IMR-90 (cell line): Measurements from ENCODE around the gene FANCE. TPM values are rescaled to one million over a fixed set of nuclear protein-coding genes. Genes with fewer than 3 reads are reported as not detected.

ENCODE experiments used
- ATAC-seq: fragments of 200-7000 bp; cut with Tn5 transposase; 2 replicates; pipeline ENCODE4 v1.9.1; 2020; ENCODE audit warnings: low read depth, mild to moderate bottlenecking, moderate library complexity
- BruUV-seq: library from RNA; stranded (reverse); fragments of 400-500 nt; replicated peaks from 2 replicates; lab custom pipeline; 2021; lab: Mats Ljungman, UMichigan
- CTCF ChIA-PET: fragments of 300-600 bp; formaldehyde crosslinking; extraction: SDS; loops from one replicate; lab custom pipeline; 2021; ENCODE audit warnings: antibody characterized with exemption; lab: Yijun Ruan, JAX
- POLR2A ChIA-PET: fragments of 300-600 bp; sonication (Branson Sonifier 250); formaldehyde crosslinking; loops from one replicate; lab custom pipeline; 2022; ENCODE audit warnings: antibody characterized with exemption; ENCODE audit not compliant: unreplicated experiment; lab: Charles Lee
- DNase-seq: peaks from one replicate; pipeline ENCODE4 v3.0.0; 2013
- H2AFZ ChIP-seq: replicated peaks from 2 replicates; pipeline ENCODE3; 2013; ENCODE audit warnings: low read length, mild to moderate bottlenecking; ENCODE audit not compliant: poor library complexity
- H2AK5ac ChIP-seq: 2 replicates; pipeline ENCODE4 v1.6.1; 2013; ENCODE audit warnings: low read depth, low read length, inconsistent platforms
- H2AK9ac ChIP-seq: replicated peaks from 2 replicates; pipeline ENCODE3; 2013; ENCODE audit warnings: mild to moderate bottlenecking, low read depth, low read length, moderate library complexity; ENCODE audit not compliant: poor library complexity
- H2BK120ac ChIP-seq: 2 replicates; pipeline ENCODE4 v1.6.1; 2013; ENCODE audit warnings: low read depth, low read length, inconsistent platforms
- H2BK15ac ChIP-seq: 3 replicates; pipeline ENCODE4 v1.6.1; 2013; ENCODE audit warnings: low read depth, low read length, inconsistent platforms
- H2BK20ac ChIP-seq: 2 replicates; pipeline ENCODE4 v1.6.1; 2013; ENCODE audit warnings: low read depth, mild to moderate bottlenecking, inconsistent platforms, low read length, moderate library complexity
- H2BK5ac ChIP-seq: 2 replicates; pipeline ENCODE4 v1.6.1; 2013; ENCODE audit warnings: mild to moderate bottlenecking, low read depth, low read length, inconsistent platforms; ENCODE audit not compliant: poor library complexity, severe bottlenecking
- H3K14ac ChIP-seq: replicated peaks from 2 replicates; pipeline ENCODE4 v1.6.1; 2013; ENCODE audit warnings: low read depth, low read length, inconsistent platforms
- H3K18ac ChIP-seq: 2 replicates; pipeline ENCODE4 v1.6.1; 2013; ENCODE audit warnings: low read depth, low read length, control low read depth
- H3K23ac ChIP-seq: 2 replicates; pipeline ENCODE4 v1.6.1; 2013; ENCODE audit warnings: low read depth, low read length, inconsistent platforms
- H3K27ac ChIP-seq: 2 replicates; pipeline ENCODE4 v1.5.1; 2013; ENCODE audit warnings: mild to moderate bottlenecking, control low read depth, low read length; ENCODE audit not compliant: insufficient read depth
- H3K27me3 ChIP-seq: 2 replicates; pipeline ENCODE4 v1.6.1; 2013; ENCODE audit warnings: low read length; ENCODE audit not compliant: control insufficient read depth, insufficient read depth
- H3K36me3 ChIP-seq: 2 replicates; pipeline ENCODE4 v1.6.1; 2013; ENCODE audit warnings: low read length, mixed read lengths; ENCODE audit not compliant: control insufficient read depth, insufficient read depth
- H3K4ac ChIP-seq: 2 replicates; pipeline ENCODE4 v1.6.1; 2013; ENCODE audit warnings: low read depth, low read length, inconsistent platforms
- H3K4me1 ChIP-seq: 2 replicates; pipeline ENCODE4 v1.6.1; 2013; ENCODE audit warnings: low read length, mixed read lengths; ENCODE audit not compliant: control insufficient read depth, insufficient read depth
- H3K4me2 ChIP-seq: 2 replicates; pipeline ENCODE4 v1.6.1; 2013; ENCODE audit warnings: low read depth, mild to moderate bottlenecking, control low read depth, low read length, moderate library complexity
- H3K4me3 ChIP-seq: 2 replicates; pipeline ENCODE4 v1.5.1; 2013; ENCODE audit warnings: low read depth, mild to moderate bottlenecking, control low read depth, low read length, moderate library complexity; ENCODE audit not compliant: insufficient read depth
- H3K56ac ChIP-seq: 2 replicates; pipeline ENCODE4 v1.6.1; 2013; ENCODE audit warnings: low read length, inconsistent platforms; ENCODE audit not compliant: insufficient read depth; ENCODE audit errors: extremely low read depth
- H3K79me1 ChIP-seq, 2 experiments: 2 replicates each; pipeline ENCODE4 v1.6.1; 2013; ENCODE audit warnings: low read length in 2 of 2, inconsistent platforms in 1 of 2, low read depth in 1 of 2
- H3K9ac ChIP-seq: 2 replicates; pipeline ENCODE4 v1.6.1; 2013; ENCODE audit warnings: low read depth, low read length, control low read depth
- H3K9me1 ChIP-seq: 2 replicates; pipeline ENCODE4 v1.6.1; 2013; ENCODE audit warnings: low read length, inconsistent platforms; ENCODE audit not compliant: insufficient read depth
- H3K9me3 ChIP-seq: 2 replicates; pipeline ENCODE4 v1.6.1; 2013; ENCODE audit warnings: low read length; ENCODE audit not compliant: control insufficient read depth, insufficient read depth
- H4K20me1 ChIP-seq: 2 replicates; pipeline ENCODE4 v1.6.1; 2013; ENCODE audit warnings: low read length, inconsistent platforms; ENCODE audit not compliant: insufficient read depth
- H4K5ac ChIP-seq: 2 replicates; pipeline ENCODE4 v1.6.1; 2013; ENCODE audit warnings: mild to moderate bottlenecking, low read depth, low read length, control low read depth
- H4K8ac ChIP-seq, 2 experiments: 2 replicates each; pipeline ENCODE4 v1.6.1; 2013; ENCODE audit warnings: low read depth in 2 of 2, low read length in 2 of 2, control low read depth in 1 of 2, inconsistent platforms in 1 of 2
- H4K91ac ChIP-seq: 2 replicates; pipeline ENCODE4 v1.6.1; 2013; ENCODE audit warnings: low read depth, low read length, inconsistent platforms; ENCODE audit not compliant: insufficient read depth
- BHLHE40 ChIP-seq: fragments of 150-350 bp; IDR thresholded peaks from 2 replicates; pipeline ENCODE4 v1.6.1; 2016; ENCODE audit warnings: mild to moderate bottlenecking, low read depth, low read length
- CEBPB ChIP-seq: IDR thresholded peaks from 2 replicates; pipeline ENCODE4 v1.6.1; 2012; ENCODE audit warnings: low read depth, low read length, improper control_type of control experiment
- CHD1 ChIP-seq: IDR thresholded peaks from 2 replicates; pipeline ENCODE4 v1.6.1; 2012; ENCODE audit warnings: low read depth, low read length, improper control_type of control experiment
- CTCF ChIP-seq: conservative IDR thresholded peaks from 2 replicates; pipeline ENCODE4 v1.5.1; 2012; ENCODE audit warnings: mild to moderate bottlenecking, low read depth, low read length, improper control_type of control experiment
- ELK1 ChIP-seq: fragments of 150-350 bp; IDR thresholded peaks from 2 replicates; pipeline ENCODE4 v1.6.1; 2016; ENCODE audit warnings: low read depth, mild to moderate bottlenecking, low read length, moderate library complexity, borderline replicate concordance
- FOS ChIP-seq: fragments of 150-350 bp; IDR thresholded peaks from 2 replicates; pipeline ENCODE4 v1.6.1; 2016; ENCODE audit warnings: low read depth, low read length
- MAFK ChIP-seq: IDR thresholded peaks from 2 replicates; pipeline ENCODE4 v1.6.1; 2012; ENCODE audit warnings: low read depth, low read length, improper control_type of control experiment
- MAZ ChIP-seq: IDR thresholded peaks from 2 replicates; pipeline ENCODE4 v1.6.1; 2012; ENCODE audit warnings: low read depth, mild to moderate bottlenecking, low read length, improper control_type of control experiment, moderate library complexity, borderline replicate concordance
- MXI1 ChIP-seq: IDR thresholded peaks from 2 replicates; pipeline ENCODE4 v1.6.1; 2012; ENCODE audit warnings: low read depth, mild to moderate bottlenecking, low read length, moderate library complexity, borderline replicate concordance
- NFE2L2 ChIP-seq: fragments of 150-350 bp; IDR thresholded peaks from 2 replicates; pipeline ENCODE4 v1.6.1; 2016; ENCODE audit warnings: low read depth, mild to moderate bottlenecking, low read length
- POLR2A ChIP-seq: IDR thresholded peaks from 2 replicates; pipeline ENCODE4 v1.6.1; 2012; ENCODE audit warnings: mild to moderate bottlenecking, low read depth, low read length
- RAD21 ChIP-seq: IDR thresholded peaks from 2 replicates; pipeline ENCODE4 v1.6.1; 2012; ENCODE audit warnings: low read length, improper control_type of control experiment
- RCOR1 ChIP-seq: IDR thresholded peaks from 2 replicates; pipeline ENCODE4 v1.6.1; 2012; ENCODE audit warnings: mild to moderate bottlenecking, low read length, improper control_type of control experiment; ENCODE audit not compliant: insufficient replicate concordance
- RFX5 ChIP-seq: IDR thresholded peaks from 2 replicates; pipeline ENCODE4 v1.8.0; 2012; ENCODE audit warnings: low read depth, mild to moderate bottlenecking, low read length, moderate library complexity
- SMC3 ChIP-seq: fragments of 150-350 bp; IDR thresholded peaks from 2 replicates; pipeline ENCODE4 v1.6.1; 2016; ENCODE audit warnings: low read depth, mild to moderate bottlenecking, antibody characterized with exemption, low read length, moderate library complexity
- USF2 ChIP-seq: fragments of 150-350 bp; IDR thresholded peaks from 2 replicates; pipeline ENCODE4 v1.6.1; 2017; ENCODE audit warnings: mild to moderate bottlenecking, antibody characterized with exemption, low read length, low read depth
- WGBS, 2 experiments: methylation state at CpG; one replicate each; pipeline versions ENCODE4 v1.1.5 to v1.1.7; 2013; ENCODE audit warnings: missing lambda C conversion rate in 2 of 2; ENCODE audit not compliant: insufficient read length in 1 of 2; ENCODE audit errors: extremely low coverage in 2 of 2; 5-methylcytosine and 5-hydroxymethylcytosine counted together
- dilution Hi-C: fragments of 300-500 bp; cut with HindIII; formaldehyde crosslinking; loops from one replicate; pipeline ENCODE4 v1.14.3; 2018; ENCODE audit warnings: low sequenced_read_pairs; ENCODE audit not compliant: unreplicated experiment
- in situ Hi-C: fragments of 300-500 bp; cut with MboI; formaldehyde crosslinking; loops from 3 replicates; pipeline ENCODE4 v1.14.3; 2019; ENCODE audit warnings: low sequenced_read_pairs, inconsistent platforms, mixed read lengths
- intact Hi-C: fragments of 100-400 bp; cut with micrococcal nuclease; formaldehyde crosslinking; loops from 2 replicates; pipeline ENCODE4 v1.10.0; 2022
- polyA plus RNA-seq, 3 experiments: library from polyadenylated mRNA; depleted of rRNA; stranded (reverse); fragments of >200 nt; gene quantifications; 2 replicates each; pipeline ENCODE4 v1.2.3, GENCODE V29; 2012; ENCODE audit warnings: low replicate concordance in 1 of 3
- total RNA-seq: library from RNA; depleted of rRNA; stranded (reverse); fragments of >200 nt; gene quantifications from 2 replicates; pipeline ENCODE4 v1.2.3, GENCODE V29; 2012

FANCE gene
- total and polyA plus RNA-seq, 2 of the 4 experiments (the other 2 are of a cell fraction), result 7.1 to 9.1 TPM

DNA sequence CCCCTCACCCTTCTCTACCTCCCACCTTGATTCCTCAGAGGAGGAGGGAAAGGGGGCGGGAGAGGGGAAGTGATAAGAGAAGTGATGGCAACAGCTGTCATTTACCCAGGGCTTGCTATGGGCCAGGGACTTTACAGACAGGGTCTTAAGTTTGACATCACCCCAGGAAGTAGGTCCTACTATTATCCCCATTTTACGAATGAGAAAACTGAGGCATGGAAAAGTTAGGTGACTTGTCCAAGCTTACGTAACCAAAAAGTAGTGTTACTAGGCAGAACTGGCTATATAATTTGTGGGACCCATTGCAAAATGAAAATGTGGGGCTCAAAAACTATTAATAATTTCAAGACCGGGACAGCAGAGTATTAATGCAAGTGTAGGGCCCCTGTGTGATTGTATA lies 10.5 kb upstream of the FANCE start:
- peak overlapping the region; percentile 55 for H3K4ac ChIP-seq
- H4K5ac ChIP-seq, result no peak overlapping the region
- no peaks in the 10 kb centered on the region for H3K27me3 ChIP-seq
- H3K4me1 ChIP-seq, result no peaks in the 10 kb centered on the region
- ChIA-PET POLR2A (no interaction called here), CTCF (no interaction called here)
- no peak overlapping the region for H3K18ac ChIP-seq
- H3K9me3 ChIP-seq, result no peaks in the 10 kb centered on the region
- no peak for DNase-seq
- peak overlapping the region; percentile 55 for H4K91ac ChIP-seq
- in situ Hi-C loops, result no loop called here
- BruUV-seq, result no TSS peak
- H3K4me3 ChIP-seq, result no peak overlapping the region
- H3K23ac ChIP-seq, result no peak overlapping the region
- peak overlapping the region; percentile 53 for H2AK5ac ChIP-seq
- H2BK120ac ChIP-seq, result no peak overlapping the region
- no peak overlapping the region for H4K8ac ChIP-seq
- ATAC-seq, result no peak
- H2BK20ac ChIP-seq, result no peak overlapping the region; the same call in 1 of the 2 replicates
- H2BK15ac ChIP-seq, result peak overlapping the region; percentile 48; the same call in 1 of the 3 replicates
- no peaks in the 10 kb centered on the region for H4K20me1 ChIP-seq
- H3K56ac ChIP-seq, result no peak overlapping the region
- H3K9me1 ChIP-seq, result no peaks in the 10 kb centered on the region; the same call in 1 of the 2 replicates
- H2AFZ ChIP-seq, result no peak overlapping the region
- no peak overlapping the region for H2BK5ac ChIP-seq
- H3K9ac ChIP-seq, result no peak overlapping the region
- H2AK9ac ChIP-seq, result no peak overlapping the region
- dilution Hi-C loops, result no loop called here
- no peak for TF ChIP-seq MXI1
- no peak for TF ChIP-seq USF2
- no peak for TF ChIP-seq CEBPB
- TF ChIP-seq ELK1, result no peak
- no peak for TF ChIP-seq MAFK
- TF ChIP-seq NFE2L2, result no peak
- TF ChIP-seq RAD21, result no peak
- no peak for TF ChIP-seq BHLHE40
- no peak for TF ChIP-seq MAZ
- TF ChIP-seq RCOR1, result no peak
- no peak for TF ChIP-seq RFX5
- TF ChIP-seq FOS, result no peak
- TF ChIP-seq SMC3, result no peak
- no peak for TF ChIP-seq CHD1
- no peak for TF ChIP-seq POLR2A
- no peak for TF ChIP-seq CTCF
- H3K14ac ChIP-seq, result no peak overlapping the region
- intact Hi-C loops, result no loop called here
- WGBS, 2 experiments, result no CpG with 5 or more reads among the region's 4 CpGs
- no peaks in the 10 kb centered on the region for H3K36me3 ChIP-seq
- no peaks in the 10 kb centered on the region for H3K79me1 ChIP-seq
- H3K4me2 ChIP-seq, result no peak overlapping the region
- H3K27ac ChIP-seq, result no peak overlapping the region
